ENCODE results near the gene CEACAM19.
"Not testable (repeated sequence)": the region's sequence is repeated elsewhere in the genome, so short reads cannot be mapped to it uniquely, and the experiment has no call there.

The CEACAM19 gene

GRCh38 chr19:44671400-44671799 lies at the start of gene CEACAM19:
TSS of gene CEACAM19 (plus strand) at chr19:44671482. CDS start at chr19:44671932, 450 bp downstream.
- TF ChIP-seq CTCF (IDR thresholded peaks at IDR 0.05; ENCODE audit: insufficient read depth, low read depth, low read length, missing control alignments) = no peak
- H3K4me3 ChIP-seq (ENCODE audit: low read depth, low read length) = no peak within 1 kb of the TSS
- peak; percentile 54 for DNase-seq (ENCODE audit: low read depth)

- DNase-seq (ENCODE audit: low read depth) = no peak
- no peak overlapping the region for H3K4me3 ChIP-seq (ENCODE audit: low read depth, low read length)
- no peak for TF ChIP-seq CTCF (IDR thresholded peaks at IDR 0.05; ENCODE audit: insufficient read depth, low read depth, low read length, missing control alignments)
These were observed 48.2 kb upstream of the CEACAM19 start for GRCh38 chr19:44623080-44623479.

GRCh38 chr19:44623626-44624025 lies 47.7 kb upstream of the CEACAM19 start:
- no peak for TF ChIP-seq CTCF (IDR thresholded peaks at IDR 0.05; ENCODE audit: insufficient read depth, low read depth, low read length, missing control alignments)
- no peak overlapping the region for H3K4me3 ChIP-seq (ENCODE audit: low read depth, low read length)
- no peak for DNase-seq (ENCODE audit: low read depth)

GRCh38 chr19:44624840-44625354 lies 46.4 kb upstream of the CEACAM19 start:
- TF ChIP-seq CTCF (IDR thresholded peaks at IDR 0.05; ENCODE audit: insufficient read depth, low read depth, low read length, missing control alignments) = no peak
- DNase-seq (ENCODE audit: low read depth) = no peak
- no peak overlapping the region for H3K4me3 ChIP-seq (ENCODE audit: low read depth, low read length)

- DNase-seq (ENCODE audit: low read depth); H3K4me3 ChIP-seq (ENCODE audit: low read depth, low read length): not testable (repeated sequence)
These were observed 45.6 kb upstream of the CEACAM19 start for GRCh38 chr19:44625637-44626036.

GRCh38 chr19:44626048-44626624 lies 45.1 kb upstream of the CEACAM19 start:
- no peak overlapping the region for H3K4me3 ChIP-seq (ENCODE audit: low read depth, low read length)
- no peak for TF ChIP-seq CTCF (IDR thresholded peaks at IDR 0.05; ENCODE audit: insufficient read depth, low read depth, low read length, missing control alignments)
- no peak for DNase-seq (ENCODE audit: low read depth)

GRCh38 chr19:44627631-44628030 lies 43.7 kb upstream of the CEACAM19 start:
- TF ChIP-seq CTCF (IDR thresholded peaks at IDR 0.05; ENCODE audit: insufficient read depth, low read depth, low read length, missing control alignments) = no peak
- H3K4me3 ChIP-seq (ENCODE audit: low read depth, low read length) = no peak overlapping the region
- DNase-seq (ENCODE audit: low read depth) = no peak

Data from GM12865 (cell line).